ENCODE data around the gene CDH26.

CDH26 gene

DNA sequence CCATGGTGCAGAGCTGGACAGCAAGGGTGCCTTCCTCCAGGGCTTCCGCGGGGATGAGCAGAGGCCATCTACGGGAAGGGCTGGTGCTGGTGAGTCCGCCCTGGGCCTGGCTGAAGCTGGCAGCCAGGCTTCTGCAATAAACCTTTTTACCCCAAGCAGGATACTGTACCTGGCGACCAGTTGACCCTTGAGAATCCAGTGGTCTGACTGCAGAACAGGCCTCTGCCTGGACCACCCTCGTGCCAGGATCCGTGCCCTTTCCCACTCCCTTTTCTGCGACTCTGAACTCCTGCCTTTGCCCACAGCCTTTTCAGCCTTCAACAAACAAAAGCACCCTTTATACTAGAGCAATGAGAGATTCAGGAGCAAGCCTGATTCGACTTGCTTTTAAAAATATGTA lies 18.9 kb downstream of the CDH26 start:
- DNase-seq (ENCODE audit: low read depth in 2 of 2, low spot score in 1 of 2), result no peak

- DNase-seq (ENCODE audit: low read depth in 2 of 2, low spot score in 1 of 2), result no peak
Observed at GRCh38 chr20:59983076-59983475, 24.9 kb downstream of the CDH26 start.

- no peak for DNase-seq (ENCODE audit: low read depth in 2 of 2, low spot score in 1 of 2)
Observed at GRCh38 chr20:59984541-59984940, 26.3 kb downstream of the CDH26 start.

DNA sequence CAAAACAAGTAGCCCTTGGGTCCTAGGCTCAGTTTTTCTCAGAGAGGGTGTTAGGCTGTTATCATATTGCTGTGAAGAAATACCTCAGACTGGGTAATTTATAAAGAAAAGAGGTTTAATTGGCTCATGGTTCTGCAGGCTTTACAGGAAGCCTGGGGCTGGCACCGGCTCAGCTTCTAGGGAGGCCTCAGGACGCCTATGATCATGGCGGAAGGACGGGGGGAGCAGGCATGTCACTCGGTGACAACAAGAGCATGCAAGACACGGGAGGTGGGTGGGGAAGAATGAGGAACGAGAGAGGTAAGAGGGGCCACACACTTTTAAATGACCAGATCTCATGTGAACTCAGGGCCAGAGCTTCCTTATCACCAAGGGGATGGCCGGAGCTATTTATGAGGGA lies 26.9 kb downstream of the CDH26 start:
- no peak for DNase-seq (ENCODE audit: low read depth in 2 of 2, low spot score in 1 of 2)

DNA sequence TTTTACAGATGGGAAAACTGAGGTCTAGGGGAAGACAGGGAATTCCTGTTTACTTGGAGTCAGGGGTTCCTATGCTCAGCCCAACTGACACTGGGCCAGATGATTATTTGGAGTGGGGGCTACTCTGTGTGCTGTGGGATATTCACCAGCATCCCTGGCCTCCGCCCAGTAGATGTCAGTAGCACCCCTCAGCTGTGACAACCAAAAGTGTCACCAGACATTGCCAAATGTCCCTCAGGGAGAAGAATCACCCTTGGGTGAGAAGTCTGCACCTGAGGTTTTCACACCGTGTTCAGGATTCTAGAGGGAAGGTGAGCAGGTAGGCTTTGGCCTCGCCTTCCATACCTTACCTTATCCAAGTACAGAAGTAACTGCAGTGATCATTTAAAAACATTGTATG lies 27.6 kb downstream of the CDH26 start:
- DNase-seq (ENCODE audit: low read depth in 2 of 2, low spot score in 1 of 2), result no peak

GRCh38 chr20:59987135-59987534 lies 28.9 kb downstream of the CDH26 start:
- no peak for DNase-seq (ENCODE audit: low read depth in 2 of 2, low spot score in 1 of 2)

DNA sequence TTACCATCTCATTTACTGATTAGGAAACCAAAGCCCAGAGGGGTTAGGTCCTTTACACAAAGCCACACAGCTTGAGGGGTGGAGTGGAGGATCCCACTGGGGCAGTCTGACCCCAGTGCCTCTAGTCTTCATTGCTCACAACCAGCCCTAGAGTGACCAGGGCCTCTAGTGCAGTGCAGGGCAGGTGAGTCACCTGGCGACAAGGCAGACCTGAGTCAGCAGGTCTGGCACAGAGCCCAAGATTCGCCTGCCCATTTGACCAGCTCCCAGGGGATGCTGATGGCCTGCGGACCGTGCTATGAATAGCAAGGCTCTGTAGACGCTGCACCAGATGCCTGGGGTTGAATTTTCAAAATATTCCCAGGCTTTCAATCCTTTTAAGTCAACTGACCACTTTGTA lies 29.9 kb downstream of the CDH26 start:
- DNase-seq (ENCODE audit: low read depth in 2 of 2, low spot score in 1 of 2), result no peak

GRCh38 chr20:59992526-59993084 lies 34.4 kb downstream of the CDH26 start:
- DNase-seq (ENCODE audit: low read depth in 2 of 2, low spot score in 1 of 2), result no peak

GRCh38 chr20:59993736-59994430 lies 35.7 kb downstream of the CDH26 start:
- no peak for DNase-seq (ENCODE audit: low read depth in 2 of 2, low spot score in 1 of 2)

DNA sequence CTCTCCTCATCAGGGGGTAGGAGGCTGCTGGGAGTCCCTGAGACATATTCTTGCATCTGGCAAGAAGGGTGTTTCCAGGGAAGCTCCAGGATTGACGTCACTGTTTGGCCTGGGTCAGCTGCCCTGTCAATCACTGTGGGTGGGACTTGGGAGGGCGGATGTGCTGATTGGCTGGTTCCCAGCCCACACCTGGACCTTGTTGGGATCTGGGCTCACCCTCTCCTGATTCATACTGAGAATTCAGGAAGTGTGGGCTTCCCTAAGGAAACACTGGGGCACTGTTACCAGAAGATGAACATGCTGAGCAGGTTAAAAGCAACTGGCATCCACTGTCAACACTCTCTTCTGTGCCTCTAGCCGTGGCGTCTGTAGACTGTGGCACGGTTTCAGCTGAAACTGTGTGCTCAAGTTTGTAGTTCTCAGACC lies 36.5 kb downstream of the CDH26 start:
- no peak for DNase-seq (ENCODE audit: low read depth in 2 of 2, low spot score in 1 of 2)

DNA sequence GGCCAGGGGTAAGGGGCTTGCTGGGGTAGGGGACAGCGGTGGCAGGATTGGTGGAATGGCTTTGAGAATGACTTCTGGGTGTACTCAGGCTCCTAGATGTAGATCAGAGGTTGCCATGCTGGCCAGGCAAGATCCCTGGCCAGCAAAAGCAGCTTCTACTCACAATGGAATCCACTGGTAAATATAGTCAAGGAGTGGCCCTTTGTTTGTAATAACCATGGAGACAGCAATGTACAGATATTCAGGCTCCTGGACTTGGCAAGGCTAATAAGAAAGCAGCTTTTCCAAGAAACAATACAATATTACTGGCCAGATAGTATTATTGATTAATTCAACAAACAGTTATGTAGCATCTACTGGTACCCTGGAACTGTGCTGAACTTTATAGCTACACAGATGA lies 37.9 kb downstream of the CDH26 start:
- DNase-seq (ENCODE audit: low read depth in 2 of 2, low spot score in 1 of 2), result no peak

GRCh38 chr20:59997896-59998295 lies 39.7 kb downstream of the CDH26 start:
- no peak for DNase-seq (ENCODE audit: low read depth in 2 of 2, low spot score in 1 of 2)

- DNase-seq (ENCODE audit: low read depth in 2 of 2, low spot score in 1 of 2), result no peak
Observed at GRCh38 chr20:59999502-59999901, 41.3 kb downstream of the CDH26 start.

DNA sequence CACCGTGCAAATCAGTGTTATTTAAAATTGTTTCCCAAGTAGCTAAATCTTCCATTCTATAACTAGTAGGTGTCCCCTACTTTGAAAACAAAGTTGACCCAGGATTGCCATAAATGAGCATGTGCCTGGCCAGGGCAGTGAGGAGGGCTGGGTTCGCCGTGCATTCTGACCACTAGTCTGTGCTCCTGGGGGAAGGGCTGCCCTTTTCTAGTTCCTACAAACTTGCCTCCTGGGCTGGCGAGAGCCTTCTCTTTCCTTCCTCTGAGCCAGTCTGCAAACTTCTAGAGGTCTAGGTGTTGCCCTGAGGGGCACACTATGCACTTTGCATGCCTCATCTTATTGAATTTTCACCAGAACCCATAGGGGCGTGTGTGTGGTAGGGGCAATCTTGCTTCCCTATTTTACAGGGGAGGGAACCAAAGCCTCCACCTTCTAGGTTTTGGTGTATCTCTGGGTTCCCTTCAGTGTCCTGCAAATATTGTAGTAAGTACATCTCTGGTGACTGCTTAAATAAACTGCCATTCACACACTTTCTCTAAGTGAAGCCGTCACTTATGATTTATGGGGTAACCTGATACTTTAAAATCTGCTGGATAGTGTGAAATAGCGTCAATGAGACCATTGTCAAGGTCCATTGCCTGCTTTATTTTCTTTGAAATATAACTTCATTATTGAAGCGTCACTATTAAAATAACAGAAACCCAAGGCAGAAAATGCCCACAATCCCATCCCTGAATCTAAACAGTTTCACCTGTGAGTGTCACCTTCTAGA lies 42.2 kb downstream of the CDH26 start:
- DNase-seq (ENCODE audit: low read depth in 2 of 2, low spot score in 1 of 2), result no peak

GRCh38 chr20:60001108-60001507 lies 42.9 kb downstream of the CDH26 start:
- no peak for DNase-seq (ENCODE audit: low read depth in 2 of 2, low spot score in 1 of 2)

DNA sequence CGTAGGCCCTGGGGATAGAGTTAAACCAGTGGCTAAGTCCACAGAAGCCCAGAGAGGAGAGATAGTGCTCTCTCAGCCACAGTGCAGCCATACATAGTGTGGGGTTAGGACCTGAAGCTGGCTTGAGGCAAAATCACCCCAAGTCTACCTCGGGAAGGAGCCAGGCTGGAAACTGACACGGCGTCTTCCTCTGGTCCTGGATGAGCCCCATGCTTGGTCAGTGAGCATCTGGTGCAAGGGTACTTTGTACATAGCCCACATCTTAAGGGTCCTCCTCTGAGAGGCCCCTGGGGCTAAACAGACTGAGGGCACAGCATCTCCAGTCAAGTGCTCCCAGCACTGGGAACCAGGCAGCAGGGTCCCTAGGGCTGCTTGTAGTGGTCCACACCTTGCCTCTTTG lies 45.6 kb downstream of the CDH26 start:
- no peak for DNase-seq (ENCODE audit: low read depth in 2 of 2, low spot score in 1 of 2)

- no peak for DNase-seq (ENCODE audit: low read depth in 2 of 2, low spot score in 1 of 2)
Observed at GRCh38 chr20:60006261-60006660, 48.0 kb downstream of the CDH26 start.

GRCh38 chr20:60007464-60007863 lies 49.2 kb downstream of the CDH26 start:
- no peak for DNase-seq (ENCODE audit: low read depth in 2 of 2, low spot score in 1 of 2)

DNA sequence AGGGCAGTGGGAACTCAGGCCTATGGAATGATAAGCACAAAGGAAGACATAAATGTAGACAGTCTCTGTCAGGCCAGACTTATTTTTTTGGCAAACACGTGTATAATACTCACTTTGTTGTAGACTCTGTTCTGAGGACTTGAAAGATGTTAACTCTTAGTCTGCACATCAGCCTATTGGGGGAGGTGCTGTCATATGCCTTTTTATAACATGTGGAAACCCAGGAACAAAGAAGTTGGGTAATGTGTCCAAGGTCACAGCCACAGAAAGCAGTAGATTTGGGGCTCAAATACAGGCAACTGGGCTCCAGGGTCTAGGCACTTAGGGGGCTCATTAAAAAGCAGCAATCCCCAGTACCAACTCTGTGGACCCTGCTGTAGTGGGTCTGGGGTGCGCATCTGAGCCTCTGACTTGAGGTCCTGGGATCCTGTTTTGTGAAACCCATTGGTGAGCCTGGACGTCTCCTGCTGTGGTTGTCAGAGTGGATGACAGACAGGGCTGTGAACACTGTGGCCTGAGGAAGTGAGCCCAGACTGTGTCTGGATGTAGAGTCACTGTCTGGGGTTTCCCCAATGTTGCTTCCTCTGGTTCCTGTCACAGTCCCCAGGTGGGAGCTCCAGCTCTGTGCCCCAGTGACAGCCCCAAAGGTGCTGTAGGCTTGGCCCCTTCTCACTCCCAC lies 50.0 kb downstream of the CDH26 start:
- no peak for DNase-seq (ENCODE audit: low read depth in 2 of 2, low spot score in 1 of 2)

DNA sequence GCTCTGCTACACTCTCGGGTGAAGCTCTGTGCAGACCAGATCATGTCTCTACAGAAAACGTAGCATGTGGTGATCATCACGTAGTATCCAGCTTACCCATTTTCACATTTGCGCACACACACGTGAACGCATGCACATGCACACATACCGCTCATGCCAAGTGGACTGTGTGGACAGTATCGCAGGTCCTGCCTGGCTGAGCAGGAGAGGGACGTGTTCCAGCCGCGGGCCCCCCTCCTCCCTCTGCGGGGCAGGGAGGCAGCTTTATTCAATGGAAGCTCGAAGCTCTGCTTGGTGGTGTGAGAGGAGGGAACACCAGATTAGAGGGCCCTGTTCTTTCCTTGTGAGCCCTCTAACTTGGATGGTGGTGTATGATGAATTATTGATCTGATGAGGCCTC lies 51.1 kb downstream of the CDH26 start:
- DNase-seq (ENCODE audit: low read depth in 2 of 2, low spot score in 1 of 2), result no peak

DNA sequence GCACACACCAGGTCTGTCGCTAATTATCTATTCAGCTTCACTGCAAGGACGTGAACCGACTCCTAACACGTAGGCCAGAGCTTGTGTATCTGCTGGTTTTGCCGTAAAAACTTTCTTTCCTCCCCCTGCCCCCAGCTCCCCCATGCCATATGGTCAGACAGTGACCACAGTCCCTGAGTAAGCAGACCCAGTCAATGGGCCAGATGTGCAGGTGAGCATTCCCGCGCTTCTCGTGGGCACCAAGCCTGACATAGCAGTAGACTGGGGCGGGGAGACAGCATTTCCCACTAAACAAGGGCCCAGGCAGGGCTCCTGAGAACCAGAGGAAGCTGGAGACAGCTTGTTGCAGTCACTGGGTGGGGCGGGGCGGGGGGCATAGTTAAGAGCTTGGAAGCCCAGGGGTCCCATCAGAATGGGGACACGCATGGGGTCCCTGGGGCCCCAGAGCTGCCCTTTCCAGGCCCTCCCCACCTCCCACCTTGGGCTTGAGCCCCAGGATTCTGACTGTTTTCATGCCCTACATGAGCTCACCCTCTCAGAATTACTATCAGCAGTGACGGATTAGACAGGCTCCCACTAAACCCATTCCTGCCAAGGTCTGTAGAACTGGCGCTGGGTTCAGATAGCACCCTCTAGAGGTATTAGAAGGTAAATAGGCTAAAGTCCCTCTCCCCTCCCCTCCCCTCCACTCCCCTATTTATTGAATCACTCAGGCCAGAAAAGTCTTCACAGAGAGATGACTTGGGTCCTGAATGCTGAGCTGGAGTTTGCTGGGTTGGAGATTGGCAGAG lies 51.8 kb downstream of the CDH26 start:
- no peak for DNase-seq (ENCODE audit: low read depth in 2 of 2, low spot score in 1 of 2)

Measured in stimulated activated CD8-positive, alpha-beta memory T cell treated with anti-CD3 and anti-CD28 coated beads, Interleukin-4, amount 100 ng/mL, for 1 hour (primary cell).